Nephron (organoid): ENCODE results near the gene HNRNPU.

Experiments
- H3K27ac Mint-ChIP-seq, 3 experiments: 2 replicates each; pipeline ENCODE4 v1.8.0; 2020; ENCODE audit warnings: mixed read lengths in 3 of 3, mild to moderate bottlenecking in 2 of 3, moderate library complexity in 1 of 3
- H3K27me3 Mint-ChIP-seq: 2 replicates; pipeline ENCODE4 v1.8.0; 2021; ENCODE audit warnings: low read depth, mild to moderate bottlenecking, moderate library complexity, mixed read lengths
- H3K36me3 Mint-ChIP-seq: 2 replicates; pipeline ENCODE4 v1.8.0; 2020; ENCODE audit warnings: low read depth, mixed read lengths
- H3K4me1 Mint-ChIP-seq: 2 replicates; pipeline ENCODE4 v1.8.0; 2020; ENCODE audit warnings: mixed read lengths
- H3K4me3 Mint-ChIP-seq, 3 experiments: 2 replicates each; pipeline ENCODE4 v1.8.0; 2020; ENCODE audit warnings: mild to moderate bottlenecking in 3 of 3, mixed read lengths in 3 of 3, moderate library complexity in 2 of 3
- H3K9me3 Mint-ChIP-seq: 2 replicates; pipeline ENCODE4 v1.8.0; 2020; ENCODE audit warnings: mixed read lengths
- TF ChIP-seq, protein P1 (sequence below), 3 experiments: fragments of 200-600 bp; sonication (generic); IDR thresholded peaks; one replicate each; pipeline ENCODE4 v1.5.0; 2021; ENCODE audit warnings: antibody characterized with exemption in 3 of 3; ENCODE audit not compliant: unreplicated experiment in 3 of 3

Gene HNRNPU

GRCh38 chr1:244826712-244827111 is 37.6 kb downstream of the HNRNPU start:
- Mint-ChIP-seq H3K4me1 (no peaks in the 10 kb centered on the region), H3K27ac (no peak overlapping the region), H3K27me3 (peaks cover 5% of the 10 kb centered on the region), H3K36me3 (no peaks in the 10 kb centered on the region), H3K9me3 (no peaks in the 10 kb centered on the region), H3K4me3 (no peak overlapping the region)
- TF ChIP-seq, protein P1, sequence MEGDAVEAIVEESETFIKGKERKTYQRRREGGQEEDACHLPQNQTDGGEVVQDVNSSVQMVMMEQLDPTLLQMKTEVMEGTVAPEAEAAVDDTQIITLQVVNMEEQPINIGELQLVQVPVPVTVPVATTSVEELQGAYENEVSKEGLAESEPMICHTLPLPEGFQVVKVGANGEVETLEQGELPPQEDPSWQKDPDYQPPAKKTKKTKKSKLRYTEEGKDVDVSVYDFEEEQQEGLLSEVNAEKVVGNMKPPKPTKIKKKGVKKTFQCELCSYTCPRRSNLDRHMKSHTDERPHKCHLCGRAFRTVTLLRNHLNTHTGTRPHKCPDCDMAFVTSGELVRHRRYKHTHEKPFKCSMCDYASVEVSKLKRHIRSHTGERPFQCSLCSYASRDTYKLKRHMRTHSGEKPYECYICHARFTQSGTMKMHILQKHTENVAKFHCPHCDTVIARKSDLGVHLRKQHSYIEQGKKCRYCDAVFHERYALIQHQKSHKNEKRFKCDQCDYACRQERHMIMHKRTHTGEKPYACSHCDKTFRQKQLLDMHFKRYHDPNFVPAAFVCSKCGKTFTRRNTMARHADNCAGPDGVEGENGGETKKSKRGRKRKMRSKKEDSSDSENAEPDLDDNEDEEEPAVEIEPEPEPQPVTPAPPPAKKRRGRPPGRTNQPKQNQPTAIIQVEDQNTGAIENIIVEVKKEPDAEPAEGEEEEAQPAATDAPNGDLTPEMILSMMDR (IDR thresholded peaks at IDR 0.05; ENCODE audit: unreplicated experiment in 3 of 3): no peak

GRCh38 chr1:244822878-244823277 is 41.5 kb downstream of the HNRNPU start:
- no peak overlapping the region for H3K4me3 Mint-ChIP-seq
- no peak overlapping the region for H3K27ac Mint-ChIP-seq
- H3K4me1 Mint-ChIP-seq: no peaks in the 10 kb centered on the region
- TF ChIP-seq, protein P1 (IDR thresholded peaks at IDR 0.05; ENCODE audit: unreplicated experiment in 3 of 3): no peak
- peaks cover 5% of the 10 kb centered on the region for H3K27me3 Mint-ChIP-seq
- H3K9me3 Mint-ChIP-seq: no peaks in the 10 kb centered on the region
- H3K36me3 Mint-ChIP-seq: no peaks in the 10 kb centered on the region

DNA sequence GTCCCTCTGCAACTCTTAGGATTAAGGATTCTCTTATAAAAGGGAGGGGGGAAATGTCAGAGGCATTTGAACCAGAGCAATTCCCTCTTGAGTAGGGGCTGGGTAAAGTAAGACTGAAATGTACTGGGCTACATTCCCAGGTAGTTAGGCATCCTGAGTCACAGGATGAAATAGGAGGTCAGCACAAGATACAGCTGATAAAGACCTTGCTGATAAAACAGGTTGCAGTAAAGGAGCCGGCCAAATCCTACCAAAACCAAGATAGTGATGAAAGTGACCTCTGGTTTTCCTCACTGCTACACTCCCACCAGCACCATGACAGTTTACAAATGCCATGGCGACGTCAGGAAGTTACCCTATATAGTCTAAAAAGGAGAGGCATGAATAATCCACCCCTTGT is 43.2 kb downstream of the HNRNPU start:
- H3K27me3 Mint-ChIP-seq: peaks cover 9% of the 10 kb centered on the region
- no peaks in the 10 kb centered on the region for H3K4me1 Mint-ChIP-seq
- H3K27ac Mint-ChIP-seq: no peak overlapping the region
- TF ChIP-seq, protein P1 (IDR thresholded peaks at IDR 0.05; ENCODE audit: unreplicated experiment in 3 of 3): no peak
- H3K36me3 Mint-ChIP-seq: no peaks in the 10 kb centered on the region
- H3K9me3 Mint-ChIP-seq: no peaks in the 10 kb centered on the region
- no peak overlapping the region for H3K4me3 Mint-ChIP-seq

DNA sequence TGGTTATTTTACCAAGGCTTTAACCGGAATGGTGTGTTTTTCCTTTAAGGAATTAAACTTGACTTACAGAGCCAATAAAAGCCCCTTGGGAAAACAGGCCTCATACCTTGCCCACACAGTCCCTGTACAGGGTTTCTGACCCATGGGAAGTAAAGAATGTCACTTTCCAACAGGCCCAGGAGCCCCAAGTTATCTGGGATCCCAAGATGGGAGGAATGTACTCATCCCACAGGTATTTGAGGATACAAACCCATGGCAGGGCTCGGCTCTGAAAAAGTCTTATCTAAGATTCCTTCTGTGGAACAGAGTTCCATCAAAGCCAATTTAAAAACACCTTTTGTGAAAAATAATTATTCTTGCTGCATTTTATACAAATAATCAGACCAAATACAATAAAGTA is 44.2 kb downstream of the HNRNPU start:
- H3K27me3 Mint-ChIP-seq: peaks cover 13% of the 10 kb centered on the region
- no peaks in the 10 kb centered on the region for H3K36me3 Mint-ChIP-seq
- H3K4me3 Mint-ChIP-seq: no peak overlapping the region
- H3K9me3 Mint-ChIP-seq: no peaks in the 10 kb centered on the region
- no peaks in the 10 kb centered on the region for H3K4me1 Mint-ChIP-seq
- TF ChIP-seq, protein P1 (IDR thresholded peaks at IDR 0.05; ENCODE audit: unreplicated experiment in 3 of 3): no peak
- H3K27ac Mint-ChIP-seq: no peak overlapping the region

DNA sequence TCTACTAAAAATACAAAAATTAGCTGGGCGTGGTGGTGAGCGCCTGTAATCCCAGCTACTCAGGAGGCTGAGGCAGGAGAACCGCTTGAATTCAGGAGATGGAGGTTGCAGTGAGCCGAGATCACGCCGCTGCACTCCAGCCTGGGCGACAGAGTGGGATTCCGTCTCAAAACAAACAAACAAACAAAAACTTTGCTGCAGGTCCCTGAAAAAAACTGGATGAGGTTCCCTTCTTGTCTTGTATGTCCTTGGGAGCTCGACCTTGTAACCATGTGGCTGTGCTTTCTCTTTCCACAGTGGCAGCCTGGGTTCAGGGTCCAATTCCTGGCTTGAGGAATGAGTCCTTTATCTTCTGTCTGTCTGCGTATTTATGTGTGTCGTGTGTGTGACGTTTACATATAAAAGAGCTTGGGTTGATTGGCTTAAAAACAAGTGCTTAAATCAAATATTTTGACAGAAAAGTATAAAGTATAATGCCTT is 46.9 kb downstream of the HNRNPU start:
- Mint-ChIP-seq H3K36me3 (no peaks in the 10 kb centered on the region), H3K9me3 (no peaks in the 10 kb centered on the region), H3K27ac (no peak overlapping the region)

DNA sequence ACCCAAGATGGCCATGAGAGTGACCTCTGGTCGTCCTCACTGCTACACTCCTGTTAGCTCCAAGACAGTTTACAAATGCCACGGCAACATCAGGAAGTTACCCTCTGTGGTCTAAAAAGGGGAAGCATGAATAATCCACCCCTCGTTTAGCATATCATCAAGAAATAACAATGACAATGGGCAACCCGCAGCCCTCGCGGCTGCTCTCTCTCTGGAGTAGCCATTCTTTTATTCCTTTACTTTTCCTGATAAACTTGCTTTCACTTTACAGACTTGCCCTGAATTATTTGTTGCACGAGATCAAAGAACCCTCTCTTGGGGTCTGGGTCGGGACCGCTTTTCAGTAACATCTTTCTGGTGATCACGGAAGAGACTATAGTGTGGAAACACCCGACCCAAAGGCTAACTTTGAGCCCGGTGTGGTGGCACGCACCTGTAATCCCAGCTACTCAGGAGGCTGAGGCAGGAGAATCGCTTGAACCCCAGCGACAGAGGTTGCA is 48.7 kb downstream of the HNRNPU start:
- Mint-ChIP-seq H3K9me3 (no peaks in the 10 kb centered on the region), H3K4me1 (no peaks in the 10 kb centered on the region), H3K27me3 (peaks cover 20% of the 10 kb centered on the region), H3K36me3 (no peaks in the 10 kb centered on the region), H3K27ac (no peak overlapping the region), H3K4me3 (no peak overlapping the region)
- TF ChIP-seq, protein P1 (IDR thresholded peaks at IDR 0.05; ENCODE audit: unreplicated experiment in 3 of 3): no peak

More for the DNA sequence above, 46.9 kb downstream of the HNRNPU start:
- TF ChIP-seq, protein P1 (IDR thresholded peaks at IDR 0.05; ENCODE audit: unreplicated experiment in 3 of 3): no peak
- H3K4me3 Mint-ChIP-seq: no peak overlapping the region
- H3K27me3 Mint-ChIP-seq: peaks cover 13% of the 10 kb centered on the region
- no peaks in the 10 kb centered on the region for H3K4me1 Mint-ChIP-seq
